HG02970 (cell line): ENCODE measurements around the gene MAP1S.
A peak's percentile ranks its signal among the peaks of the same experiment; 100 is the strongest.

Experiments used
- ATAC-seq: cut with Tn5 transposase; IDR thresholded peaks from one replicate; pipeline ENCODE4 v1.9.1; 2021; ENCODE audit warnings: mild to moderate bottlenecking, moderate library complexity, moderate number of reproducible peaks; ENCODE audit not compliant: unreplicated experiment, low FRiP score

MAP1S gene, protein sequence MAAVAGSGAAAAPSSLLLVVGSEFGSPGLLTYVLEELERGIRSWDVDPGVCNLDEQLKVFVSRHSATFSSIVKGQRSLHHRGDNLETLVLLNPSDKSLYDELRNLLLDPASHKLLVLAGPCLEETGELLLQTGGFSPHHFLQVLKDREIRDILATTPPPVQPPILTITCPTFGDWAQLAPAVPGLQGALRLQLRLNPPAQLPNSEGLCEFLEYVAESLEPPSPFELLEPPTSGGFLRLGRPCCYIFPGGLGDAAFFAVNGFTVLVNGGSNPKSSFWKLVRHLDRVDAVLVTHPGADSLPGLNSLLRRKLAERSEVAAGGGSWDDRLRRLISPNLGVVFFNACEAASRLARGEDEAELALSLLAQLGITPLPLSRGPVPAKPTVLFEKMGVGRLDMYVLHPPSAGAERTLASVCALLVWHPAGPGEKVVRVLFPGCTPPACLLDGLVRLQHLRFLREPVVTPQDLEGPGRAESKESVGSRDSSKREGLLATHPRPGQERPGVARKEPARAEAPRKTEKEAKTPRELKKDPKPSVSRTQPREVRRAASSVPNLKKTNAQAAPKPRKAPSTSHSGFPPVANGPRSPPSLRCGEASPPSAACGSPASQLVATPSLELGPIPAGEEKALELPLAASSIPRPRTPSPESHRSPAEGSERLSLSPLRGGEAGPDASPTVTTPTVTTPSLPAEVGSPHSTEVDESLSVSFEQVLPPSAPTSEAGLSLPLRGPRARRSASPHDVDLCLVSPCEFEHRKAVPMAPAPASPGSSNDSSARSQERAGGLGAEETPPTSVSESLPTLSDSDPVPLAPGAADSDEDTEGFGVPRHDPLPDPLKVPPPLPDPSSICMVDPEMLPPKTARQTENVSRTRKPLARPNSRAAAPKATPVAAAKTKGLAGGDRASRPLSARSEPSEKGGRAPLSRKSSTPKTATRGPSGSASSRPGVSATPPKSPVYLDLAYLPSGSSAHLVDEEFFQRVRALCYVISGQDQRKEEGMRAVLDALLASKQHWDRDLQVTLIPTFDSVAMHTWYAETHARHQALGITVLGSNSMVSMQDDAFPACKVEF

DNA sequence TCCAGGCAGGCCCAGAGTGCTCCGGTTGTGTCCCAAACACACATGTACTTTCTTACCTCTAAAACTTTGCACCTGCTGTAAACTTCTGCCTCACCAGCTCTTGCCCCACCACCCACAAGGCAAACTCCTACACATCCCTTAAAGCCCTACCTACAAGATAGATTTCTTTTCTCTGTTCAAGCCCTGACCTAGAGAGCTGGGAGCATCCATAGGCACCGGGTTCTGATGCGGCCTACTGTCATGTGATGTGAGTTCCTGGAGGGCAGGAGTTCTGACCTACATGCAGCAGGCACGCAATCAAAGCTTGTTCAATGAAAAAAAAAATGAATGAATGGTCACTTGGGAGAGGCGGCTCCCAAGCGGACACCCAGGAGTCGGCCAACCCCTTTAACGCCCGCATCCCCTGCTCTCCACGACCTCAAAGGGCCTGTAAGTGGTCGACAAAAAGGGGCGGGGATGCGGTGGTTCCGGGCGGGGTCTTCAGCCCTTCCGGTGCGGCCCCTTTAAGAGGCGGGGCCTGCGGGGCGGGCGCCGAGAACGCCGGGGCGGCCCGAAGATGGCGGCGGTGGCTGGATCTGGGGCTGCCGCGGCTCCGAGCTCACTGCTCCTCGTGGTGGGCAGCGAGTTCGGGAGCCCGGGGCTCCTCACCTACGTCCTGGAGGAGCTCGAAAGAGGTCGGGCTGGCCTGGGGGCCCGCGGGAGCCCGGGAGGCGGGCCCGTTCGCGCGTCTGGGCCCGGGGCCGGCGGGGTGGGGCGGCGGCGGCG is at the start of gene MAP1S:
Gene MAP1S (plus strand): TSS at position 534 of the 765 bp plus-strand sequence. CDS start 23 bp downstream, at position 557.
- peak; percentile 80 for ATAC-seq

DNA sequence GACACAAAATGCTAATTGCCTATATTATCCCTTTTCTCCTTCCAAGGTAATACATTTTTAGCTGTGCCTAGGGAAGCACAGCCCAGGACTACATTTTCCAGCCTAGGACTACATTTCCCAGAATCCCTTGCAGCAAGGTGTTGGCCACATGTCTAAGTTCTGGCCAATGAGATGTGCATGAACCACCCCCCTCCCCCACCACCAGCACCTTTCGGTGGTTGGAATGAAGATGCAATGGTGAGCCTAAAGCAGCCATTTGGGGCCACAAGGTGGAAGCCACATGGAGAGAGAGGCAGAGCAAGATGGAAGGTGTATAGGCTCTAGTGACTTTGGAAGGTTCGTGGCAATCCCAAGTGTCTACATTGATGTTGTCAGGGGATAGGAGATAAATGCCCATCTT is 47.4 kb upstream of the MAP1S start:
- no peak for ATAC-seq

DNA sequence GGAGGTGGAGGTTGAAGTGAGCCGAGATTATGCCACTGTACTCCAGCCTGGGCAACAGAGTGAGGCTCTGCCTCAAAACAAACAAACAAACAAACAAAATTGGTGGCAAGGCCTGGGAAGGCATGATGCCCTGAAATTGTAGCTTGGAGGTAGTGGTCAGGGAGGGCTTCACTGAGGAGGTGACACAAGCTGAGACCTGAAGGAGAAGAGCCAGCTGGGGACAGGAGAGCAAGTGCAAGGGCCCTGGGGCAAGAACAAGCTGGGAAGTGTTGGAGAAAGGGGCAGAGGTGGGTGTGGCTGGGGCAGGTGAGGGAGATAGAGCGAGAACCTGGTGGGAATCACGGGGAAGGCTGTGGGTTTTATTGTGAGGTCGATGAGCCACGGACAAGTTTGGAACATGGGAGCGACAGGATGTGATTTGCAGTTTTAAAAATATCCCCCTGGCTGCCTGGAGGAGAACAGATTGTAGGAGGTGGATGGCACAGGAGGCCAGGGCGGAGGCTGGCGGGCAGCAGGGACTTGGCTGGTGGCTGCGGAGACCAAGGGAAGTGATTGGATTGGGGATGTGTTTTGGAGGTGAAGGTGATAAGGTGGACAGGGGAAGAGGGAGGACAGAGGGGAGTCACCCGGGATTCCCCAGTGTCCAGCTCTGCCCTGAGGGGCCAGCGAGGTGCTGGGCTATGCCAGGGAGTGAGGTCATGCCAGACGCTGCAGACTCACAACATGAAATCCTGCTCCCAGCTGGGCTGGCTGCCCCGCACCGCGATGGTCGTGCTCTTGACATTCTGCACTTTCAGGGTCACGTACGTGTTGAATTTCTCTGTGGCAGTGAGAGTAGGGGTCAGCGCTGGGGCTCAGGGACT is 45.1 kb upstream of the MAP1S start:
- ATAC-seq = no peak

DNA sequence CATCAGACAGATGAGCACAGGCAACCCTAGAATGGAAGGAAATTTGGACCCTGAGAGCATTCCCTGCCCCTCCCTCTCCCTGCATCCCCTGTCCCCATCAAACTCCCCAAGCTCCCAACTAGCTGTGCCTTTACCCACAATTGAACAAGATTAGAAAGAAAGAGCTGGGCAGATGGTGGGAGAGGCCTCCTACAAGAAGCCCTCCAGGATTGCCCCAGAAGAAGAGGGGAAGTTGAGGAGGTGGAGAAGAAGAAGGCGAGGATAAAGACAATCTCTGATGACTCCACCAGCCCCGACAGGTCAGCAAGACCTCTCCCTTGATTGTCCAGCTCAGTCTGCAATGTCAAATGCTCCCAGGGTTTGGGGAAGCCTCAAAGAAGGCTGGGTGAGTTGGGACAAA is 43.0 kb upstream of the MAP1S start:
- no peak for ATAC-seq

DNA sequence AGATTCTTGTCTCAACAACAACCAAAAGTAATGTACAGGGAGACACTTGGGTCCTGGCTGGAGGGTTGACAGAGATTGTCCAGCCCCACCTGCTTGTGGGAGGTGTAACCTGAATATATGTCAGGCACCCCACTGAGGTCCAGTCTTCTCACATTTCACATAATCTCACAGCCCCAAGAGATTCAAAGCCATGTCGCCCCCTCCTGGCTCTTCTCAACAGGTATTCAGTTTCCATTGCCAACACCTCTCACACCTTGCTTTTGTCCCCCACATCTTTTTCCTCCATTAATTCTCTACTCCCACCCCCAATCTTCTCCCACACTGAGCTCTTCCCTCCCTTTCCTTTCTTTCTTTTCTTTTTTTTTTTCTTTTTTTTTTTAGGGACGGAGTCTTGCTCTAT is 42.3 kb upstream of the MAP1S start:
- ATAC-seq = no peak

DNA sequence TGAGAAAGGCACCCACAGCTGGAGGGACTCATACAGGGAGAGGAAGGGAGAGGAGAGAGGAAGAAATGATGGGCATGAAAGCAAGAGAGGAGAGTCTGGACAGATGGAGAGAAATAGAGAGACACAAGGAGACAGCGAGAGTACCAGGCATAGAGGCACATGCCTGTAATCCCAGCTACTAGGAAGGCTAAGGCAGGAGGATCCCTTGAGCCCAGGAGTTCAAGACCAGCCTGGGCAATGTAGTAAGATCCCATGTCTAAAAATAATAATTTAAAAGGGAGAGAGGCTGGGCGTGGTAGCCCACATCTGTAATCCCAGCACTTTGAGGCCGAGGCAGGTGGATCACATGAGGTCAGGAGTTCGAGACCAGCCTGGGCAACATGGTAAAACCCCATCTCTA is 40.4 kb upstream of the MAP1S start:
- ATAC-seq = no peak

DNA sequence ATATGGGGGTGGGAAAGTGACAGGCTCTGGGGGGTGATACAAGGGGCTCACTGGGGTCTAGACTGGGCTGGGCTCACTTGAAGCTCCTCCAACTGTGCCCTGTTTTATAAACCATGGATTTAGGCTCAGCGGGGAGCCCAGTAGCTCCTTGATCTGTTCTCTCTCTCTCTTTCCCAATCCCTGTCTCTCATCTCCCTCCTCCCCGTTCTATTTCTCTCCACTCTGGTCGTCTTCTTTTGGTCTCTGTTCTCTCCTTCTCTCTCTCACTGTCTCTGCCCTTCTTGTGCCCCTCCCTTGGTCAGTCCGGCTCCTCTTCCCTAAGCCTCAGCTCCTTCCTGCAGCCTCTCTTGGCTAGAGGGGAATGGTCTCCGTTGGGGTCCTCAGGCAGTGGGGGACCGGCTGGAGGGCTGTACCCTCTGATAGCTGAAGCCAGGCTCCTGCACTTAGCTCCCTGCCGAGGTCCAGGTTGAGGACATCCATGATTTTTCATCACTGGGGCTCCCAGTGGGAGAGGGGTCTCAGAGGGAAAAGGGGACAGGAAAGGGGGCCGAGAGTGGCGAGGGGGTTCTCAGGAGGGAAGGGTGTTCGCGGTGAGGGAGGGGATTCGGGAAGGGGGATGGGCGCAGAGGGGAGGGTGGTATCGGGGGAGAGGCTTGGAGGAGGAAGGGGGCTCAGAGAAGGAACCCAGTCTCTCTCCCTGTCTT is 39.6 kb upstream of the MAP1S start:
- ATAC-seq = no peak

DNA sequence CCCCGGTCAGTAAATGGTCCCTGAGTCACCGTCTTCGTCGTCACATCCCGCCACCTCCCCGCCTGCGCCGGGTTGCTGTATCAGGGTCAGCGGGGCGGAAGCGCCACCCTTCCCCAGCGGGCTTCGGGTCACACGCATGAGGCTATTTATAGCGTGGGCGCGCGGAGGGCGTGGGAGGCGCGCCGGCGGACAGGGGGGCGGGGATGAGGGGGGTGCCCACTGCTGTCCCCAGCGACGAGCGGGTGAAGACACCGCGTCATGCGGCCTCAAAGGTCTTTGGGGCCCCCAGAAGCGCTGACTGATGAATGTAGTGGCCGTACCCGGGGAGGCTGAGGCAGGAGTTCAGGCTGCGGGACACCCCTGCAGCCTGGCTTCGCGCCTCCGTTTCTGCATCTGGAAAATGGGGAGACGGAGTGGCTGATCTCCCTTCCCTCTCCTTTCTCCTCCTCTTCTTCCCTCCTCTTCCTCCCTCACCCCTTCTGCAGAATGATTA is 39.0 kb upstream of the MAP1S start:
- no peak for ATAC-seq

DNA sequence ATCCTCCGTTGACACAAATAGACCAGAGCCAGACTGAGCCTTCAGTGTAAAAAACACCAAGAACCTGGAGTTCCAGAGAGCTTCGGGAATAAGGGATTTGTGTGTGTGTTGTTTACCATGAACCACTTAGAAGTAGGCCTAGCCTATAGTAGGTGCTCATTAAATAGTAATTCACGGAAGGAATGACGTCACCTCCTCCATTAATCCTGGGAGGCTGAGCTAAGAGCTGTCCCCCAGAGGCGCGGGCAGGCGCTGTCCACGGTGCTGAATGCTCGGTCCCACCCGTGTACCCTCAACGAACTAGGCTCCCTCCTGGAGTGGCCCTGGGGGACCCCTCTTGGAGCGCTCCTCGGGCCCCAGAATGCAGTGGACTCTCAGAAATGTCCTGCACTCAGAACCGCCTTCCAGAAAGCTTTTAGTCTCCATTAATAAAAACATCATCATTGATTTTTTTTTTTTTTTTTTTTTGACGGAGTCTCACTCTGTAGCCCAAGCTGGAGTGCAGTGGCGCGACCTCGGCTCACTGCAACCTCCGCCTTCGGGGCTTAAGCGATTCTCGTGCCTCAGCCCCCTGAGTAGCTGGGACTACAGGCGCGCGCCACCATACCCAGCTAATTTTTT is 37.7 kb upstream of the MAP1S start:
- no peak for ATAC-seq

DNA sequence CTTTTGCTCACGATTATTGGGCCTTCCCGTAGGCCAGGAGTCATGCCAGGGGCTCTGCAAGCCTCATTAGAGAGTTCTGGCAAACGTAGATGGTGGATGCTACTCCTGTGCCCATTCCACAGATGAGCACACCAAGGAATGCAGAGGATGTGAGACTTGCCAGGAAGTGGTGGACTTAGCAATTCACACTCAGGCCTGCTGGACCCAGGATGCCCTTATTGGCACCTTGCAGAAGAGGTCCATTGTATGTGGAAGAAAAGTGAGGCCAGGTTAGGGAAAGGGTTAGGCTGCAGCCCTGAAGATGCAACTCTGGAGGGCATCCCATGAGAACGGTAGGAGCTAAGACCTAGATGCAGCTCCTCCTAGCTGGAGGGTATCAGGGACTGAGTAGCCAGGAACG is 37.0 kb upstream of the MAP1S start:
- ATAC-seq = no peak

DNA sequence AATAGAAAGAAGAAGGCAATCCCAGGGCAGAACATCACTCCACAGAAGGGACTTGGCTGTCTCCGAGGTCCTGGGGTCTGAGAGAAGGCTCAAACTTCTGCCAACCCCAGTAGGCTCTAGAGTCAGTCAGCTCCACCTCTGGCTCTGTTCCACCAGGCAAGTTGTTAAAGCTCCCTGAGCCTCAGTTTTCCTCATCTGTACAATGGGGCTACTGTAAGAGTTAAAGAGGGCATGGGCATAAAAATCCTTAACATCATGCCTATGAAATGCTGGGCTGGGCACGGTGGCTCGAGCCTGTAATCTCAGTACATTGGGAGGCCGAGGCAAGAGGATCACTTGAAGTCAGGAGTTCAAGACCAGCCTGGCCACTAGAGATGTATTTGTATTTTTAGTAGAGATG is 36.2 kb upstream of the MAP1S start:
- ATAC-seq = no peak

DNA sequence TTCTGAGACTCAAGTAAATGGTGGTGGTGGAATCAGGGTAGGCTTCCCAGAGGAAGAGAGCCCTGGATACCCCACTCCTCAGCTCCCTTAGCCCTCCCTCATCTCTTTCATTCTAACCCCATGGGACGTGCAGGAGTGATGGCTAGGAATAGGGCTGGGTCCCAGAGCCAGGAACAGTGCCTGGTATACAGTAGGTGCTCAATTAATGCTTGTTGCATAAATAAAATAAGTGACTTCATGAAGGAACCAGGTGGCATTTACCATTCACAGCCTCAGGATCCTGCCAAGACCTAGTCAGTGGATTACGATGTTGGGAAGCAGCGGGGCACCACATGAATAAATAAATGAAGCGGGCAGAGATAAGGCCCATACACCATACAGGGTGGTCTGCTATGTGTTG is 35.0 kb upstream of the MAP1S start:
- ATAC-seq = no peak

DNA sequence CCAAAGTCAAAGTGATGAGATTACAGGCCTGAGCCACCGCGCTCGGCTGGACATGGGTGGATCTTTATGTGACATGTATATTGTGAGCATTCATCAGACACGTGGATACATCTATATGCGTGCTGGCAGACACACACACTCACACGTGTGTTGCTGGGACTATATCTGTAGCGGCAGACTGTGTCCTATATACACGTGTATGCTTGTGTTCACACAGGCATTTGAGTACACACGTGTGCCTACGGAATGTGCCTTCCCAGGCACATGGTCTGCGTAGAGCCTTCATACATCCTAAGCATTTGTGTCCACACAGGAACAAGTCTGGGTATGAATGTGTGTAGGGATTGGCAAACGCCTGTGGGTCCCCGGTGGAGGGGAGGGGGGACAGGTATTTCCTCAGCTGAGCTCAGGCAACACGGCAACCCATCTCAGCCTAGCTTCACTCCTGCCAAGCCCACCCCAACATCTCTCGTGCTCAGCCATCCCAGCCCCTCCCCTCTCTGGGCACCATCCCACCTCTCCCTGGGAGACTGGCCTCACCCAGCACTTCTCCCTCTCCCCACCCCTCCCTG is 33.7 kb upstream of the MAP1S start:
- ATAC-seq = no peak

DNA sequence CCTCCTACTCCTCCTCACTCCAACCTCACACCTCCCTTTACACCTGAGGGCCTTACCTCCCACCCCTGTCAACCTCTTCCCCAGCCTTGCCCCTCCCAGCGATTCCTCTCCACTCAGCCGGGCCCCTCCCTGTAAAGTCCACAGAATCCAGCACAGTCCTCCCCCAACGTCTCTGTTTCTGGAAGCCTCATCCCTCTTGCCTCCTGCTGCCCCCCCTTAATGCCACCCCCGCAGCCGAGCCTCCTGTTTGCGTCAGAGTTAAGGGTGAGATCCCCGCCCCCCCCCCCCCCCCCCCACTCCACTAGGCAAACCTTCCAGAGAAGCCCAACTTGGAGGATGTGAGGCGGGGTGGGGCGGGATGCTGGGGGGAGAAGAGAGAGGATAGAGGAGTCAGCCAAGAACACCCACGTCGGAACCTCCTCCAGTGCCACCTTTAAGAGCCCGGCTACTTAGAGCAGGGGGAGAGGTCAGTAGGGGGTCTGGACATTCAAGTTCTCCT is 33.2 kb upstream of the MAP1S start:
- ATAC-seq = no peak

DNA sequence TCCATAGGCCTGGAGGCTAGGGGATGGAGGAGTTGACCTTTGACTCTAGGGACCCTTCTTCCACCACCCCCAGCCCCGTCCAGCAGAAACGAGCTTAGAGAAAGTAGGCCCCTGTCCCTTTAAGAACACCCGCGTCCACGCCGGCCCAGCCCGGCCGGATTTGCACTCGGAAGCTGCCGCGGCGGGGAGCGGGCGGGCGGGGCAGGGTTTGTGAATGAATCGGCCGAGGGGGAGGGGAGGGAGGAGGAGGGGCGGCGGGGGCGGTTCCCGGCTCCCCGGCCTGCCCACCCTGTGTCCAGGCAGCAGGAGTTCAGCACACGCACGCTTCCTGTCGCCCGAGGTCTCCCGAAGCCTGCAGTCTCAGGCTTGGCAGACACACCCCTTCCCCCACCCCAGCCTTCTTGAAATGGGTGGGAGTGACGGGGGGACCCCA is 32.7 kb upstream of the MAP1S start:
- ATAC-seq = no peak

DNA sequence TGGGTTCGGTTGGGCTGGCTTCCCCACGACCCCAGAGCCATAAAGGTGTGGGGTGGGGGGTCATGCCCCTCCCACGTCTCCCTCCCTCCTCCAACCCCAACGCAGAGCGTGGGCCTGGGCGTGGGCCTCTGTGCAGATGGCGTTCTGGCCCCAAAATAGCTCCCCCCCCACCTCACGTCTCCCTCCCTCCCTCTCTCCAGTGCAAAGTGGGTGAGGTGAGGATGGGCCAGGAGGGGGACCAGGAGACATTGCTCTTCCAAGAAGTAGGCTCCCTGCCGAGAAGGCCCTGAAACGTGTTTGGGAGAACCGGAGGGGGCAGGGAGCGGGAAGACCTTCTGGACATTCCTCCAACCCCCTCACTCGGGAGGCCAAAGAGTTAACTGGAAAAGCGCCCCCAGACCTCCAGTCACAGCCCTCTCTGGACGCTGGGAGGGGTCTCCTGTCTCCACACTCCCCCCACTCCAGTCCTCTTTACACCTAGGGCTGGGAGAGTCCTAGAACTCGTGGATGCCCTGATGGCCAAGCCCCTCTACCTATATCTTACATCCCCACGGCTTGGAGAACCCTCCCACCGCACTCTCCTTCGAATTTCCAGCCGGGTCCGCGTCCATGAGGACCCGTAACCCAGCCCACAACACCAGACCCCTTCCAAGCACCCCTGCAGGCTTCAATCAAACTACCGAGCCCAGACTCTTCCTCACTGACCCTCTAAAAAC is 32.0 kb upstream of the MAP1S start:
- ATAC-seq = no peak
